ENCODE results near the gene NOSTRIN. TPM values are rescaled to one million over a fixed set of nuclear protein-coding genes. Genes with fewer than 3 reads are reported as not detected.
A peak's percentile ranks its signal among the peaks of the same experiment; 100 is the strongest.
"Not testable (repeated sequence)": the region's sequence is repeated elsewhere in the genome, so short reads cannot be mapped to it uniquely, and the experiment has no call there.

Gene NOSTRIN
- total RNA-seq, 1 donor from 2014 or later = 6.9 TPM

GRCh38 chr2:168789776-168790175, 12.7 kb upstream of the NOSTRIN start:
- no peak for DNase-seq

- no peak for DNase-seq
Observed at GRCh38 chr2:168790226-168790902, 12.1 kb upstream of the NOSTRIN start.

GRCh38 chr2:168791140-168791539, 11.3 kb upstream of the NOSTRIN start:
- not testable (repeated sequence) for DNase-seq

- DNase-seq = no peak
Observed at GRCh38 chr2:168793596-168793995, 8.8 kb upstream of the NOSTRIN start.

- no peak for DNase-seq
Observed at GRCh38 chr2:168794968-168795367, 7.5 kb upstream of the NOSTRIN start.

- no peak for DNase-seq
Observed at GRCh38 chr2:168796090-168796577, 6.3 kb upstream of the NOSTRIN start.

- no peak for DNase-seq
Observed at GRCh38 chr2:168796583-168797285, 5.7 kb upstream of the NOSTRIN start.

GRCh38 chr2:168797286-168797655, 5.2 kb upstream of the NOSTRIN start:
- no peak for DNase-seq

- DNase-seq = no peak
Observed at GRCh38 chr2:168798076-168798887, 4.2 kb upstream of the NOSTRIN start.

- no peak for DNase-seq
Observed at GRCh38 chr2:168798888-168799410, 3.5 kb upstream of the NOSTRIN start.

GRCh38 chr2:168801471-168801870, 966 bp upstream of the NOSTRIN start:
- no peak for DNase-seq

- no peak for DNase-seq
Observed at GRCh38 chr2:168802859-168803725, 655 bp downstream of the NOSTRIN start.

- DNase-seq = no peak
Observed at GRCh38 chr2:168804214-168804613, 1.8 kb downstream of the NOSTRIN start.

GRCh38 chr2:168805615-168806014, 3.2 kb downstream of the NOSTRIN start:
- no peak for DNase-seq

GRCh38 chr2:168809537-168809936, 7.1 kb downstream of the NOSTRIN start:
- DNase-seq = no peak

- DNase-seq = no peak
Observed at GRCh38 chr2:168810235-168810634, 7.8 kb downstream of the NOSTRIN start.

GRCh38 chr2:168811696-168812095, 9.3 kb downstream of the NOSTRIN start:
- no peak for DNase-seq

- no peak for DNase-seq
Observed at GRCh38 chr2:168814046-168814445, 11.6 kb downstream of the NOSTRIN start.

- peak; percentile 19 for DNase-seq
Observed at GRCh38 chr2:168814939-168815907, 12.8 kb downstream of the NOSTRIN start.

- DNase-seq = no peak
Observed at GRCh38 chr2:168816369-168816768, 13.9 kb downstream of the NOSTRIN start.
